CD4-positive, alpha-beta T cell treated with Interferon alpha-2 for 1 hour (primary cell): Measurements from ENCODE around the gene LAPTM5.

ENCODE experiments used
- DNase-seq, 2 donors: peaks; one replicate each; pipeline ENCODE4 v3.0.0-alpha.2; 2020 to 2022

The LAPTM5 gene

DNA sequence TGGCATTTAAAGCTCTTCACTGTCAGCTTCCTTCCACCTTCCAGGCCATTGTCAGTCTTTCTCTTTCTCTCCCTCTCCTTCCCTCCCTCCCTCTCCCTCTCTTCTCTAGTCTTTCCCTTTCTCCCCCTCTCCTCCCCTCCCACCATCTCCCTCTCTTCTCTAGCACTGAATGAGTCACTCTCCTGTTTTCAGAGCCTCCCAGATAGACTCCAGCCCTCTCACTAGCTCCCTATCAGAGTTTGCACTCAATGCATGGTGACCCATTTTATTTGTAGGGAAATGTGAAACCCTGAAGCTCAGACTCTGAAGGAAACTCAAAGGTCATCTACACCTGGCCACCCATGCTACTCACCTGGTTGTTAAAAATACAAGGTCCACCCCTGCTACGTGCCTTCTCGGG, 29.8 kb downstream of the LAPTM5 start:
- no peak for DNase-seq

DNA sequence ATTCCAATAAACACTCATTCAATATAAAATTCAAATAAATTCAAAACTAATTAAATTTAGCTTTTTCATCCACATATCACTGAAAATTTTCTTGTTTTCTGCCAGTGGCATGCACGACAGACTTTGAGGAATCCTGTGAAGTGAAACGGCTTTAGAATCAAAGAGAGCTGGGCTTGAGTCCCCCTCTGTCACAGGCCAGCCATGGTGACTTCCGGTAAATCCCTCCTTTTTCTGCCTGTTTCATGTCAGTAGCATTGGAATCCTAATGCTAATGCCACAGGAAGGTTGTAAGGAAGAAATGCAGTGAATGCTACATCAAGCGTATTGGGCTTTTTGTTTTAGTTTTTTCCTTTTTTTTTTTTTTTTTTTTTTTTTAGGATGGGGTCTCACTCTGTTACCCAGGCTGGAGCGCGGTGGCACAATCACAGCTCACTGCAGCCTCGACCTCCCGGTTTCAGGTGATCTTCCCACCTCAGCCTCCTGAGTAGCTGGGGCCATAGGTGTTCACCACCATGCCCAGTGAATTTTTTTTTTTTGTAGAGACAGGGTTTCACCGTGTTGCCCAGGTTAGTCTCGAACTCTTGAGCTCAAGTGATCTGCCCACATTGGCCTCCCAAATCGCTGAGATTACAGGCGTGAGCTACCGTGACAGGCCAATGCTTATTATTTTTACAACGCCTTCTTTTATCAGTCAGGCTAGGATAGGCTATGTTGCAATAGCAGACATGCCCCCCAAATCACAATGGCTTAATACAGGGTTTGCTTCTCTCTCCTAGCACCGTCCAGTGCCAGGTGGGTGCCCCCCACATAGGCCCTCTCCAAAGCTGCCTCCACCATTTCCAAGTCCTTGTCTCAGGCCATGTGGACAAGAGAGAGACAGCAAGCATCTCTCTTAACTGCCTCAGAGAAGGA, 30.5 kb downstream of the LAPTM5 start:
- DNase-seq: no peak

DNA sequence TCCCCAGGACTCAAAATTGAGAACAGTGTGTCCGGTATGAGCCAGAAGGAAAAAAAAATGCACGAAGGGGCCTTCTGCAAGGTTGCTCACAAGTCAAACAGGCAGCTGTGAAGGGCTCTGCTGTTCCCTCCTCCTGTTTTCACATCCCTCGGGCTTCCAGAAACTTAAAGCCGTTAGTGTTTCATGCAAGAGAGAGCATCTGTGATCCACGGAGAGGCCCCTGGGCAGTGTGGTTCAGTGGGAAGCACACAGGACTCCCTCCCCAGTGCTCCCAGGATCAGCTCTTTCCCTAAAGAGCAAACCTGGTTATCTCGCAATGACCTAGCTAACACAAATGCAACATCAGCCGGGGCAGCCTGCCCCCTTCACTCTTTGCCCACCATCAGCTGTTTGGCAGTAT, 31.3 kb downstream of the LAPTM5 start:
- DNase-seq: no peak

DNA sequence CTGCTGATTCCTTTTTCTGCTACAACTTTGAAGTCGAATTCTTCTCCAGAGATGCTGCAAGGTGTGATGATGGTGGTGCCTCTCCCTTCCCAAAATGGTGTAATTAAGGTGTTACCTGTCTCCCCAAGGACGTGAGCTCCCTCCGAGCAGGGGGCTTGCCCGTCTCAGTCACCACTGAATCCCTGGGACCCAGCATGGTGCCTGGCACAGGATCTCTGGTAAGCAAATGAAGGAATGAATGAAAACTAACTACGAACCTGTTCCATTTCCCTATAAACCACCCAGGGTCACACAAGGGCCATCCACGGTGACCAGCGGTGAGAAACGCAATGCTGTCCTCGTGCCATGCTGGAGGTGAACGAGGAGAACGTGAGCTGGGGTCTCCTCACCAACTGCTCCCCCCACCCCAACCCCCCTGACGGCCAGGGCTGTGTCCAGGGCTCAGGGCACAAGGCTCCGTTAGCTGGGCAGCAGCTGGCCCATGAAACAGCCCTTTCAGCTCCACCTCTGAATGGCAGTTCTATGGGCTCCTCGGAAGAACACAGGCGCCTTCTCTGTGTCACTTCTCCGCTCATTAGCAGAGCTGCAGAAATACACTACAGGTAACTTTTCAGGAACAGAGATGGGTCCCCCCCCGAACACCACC, 32.0 kb downstream of the LAPTM5 start:
- DNase-seq: no peak

DNA sequence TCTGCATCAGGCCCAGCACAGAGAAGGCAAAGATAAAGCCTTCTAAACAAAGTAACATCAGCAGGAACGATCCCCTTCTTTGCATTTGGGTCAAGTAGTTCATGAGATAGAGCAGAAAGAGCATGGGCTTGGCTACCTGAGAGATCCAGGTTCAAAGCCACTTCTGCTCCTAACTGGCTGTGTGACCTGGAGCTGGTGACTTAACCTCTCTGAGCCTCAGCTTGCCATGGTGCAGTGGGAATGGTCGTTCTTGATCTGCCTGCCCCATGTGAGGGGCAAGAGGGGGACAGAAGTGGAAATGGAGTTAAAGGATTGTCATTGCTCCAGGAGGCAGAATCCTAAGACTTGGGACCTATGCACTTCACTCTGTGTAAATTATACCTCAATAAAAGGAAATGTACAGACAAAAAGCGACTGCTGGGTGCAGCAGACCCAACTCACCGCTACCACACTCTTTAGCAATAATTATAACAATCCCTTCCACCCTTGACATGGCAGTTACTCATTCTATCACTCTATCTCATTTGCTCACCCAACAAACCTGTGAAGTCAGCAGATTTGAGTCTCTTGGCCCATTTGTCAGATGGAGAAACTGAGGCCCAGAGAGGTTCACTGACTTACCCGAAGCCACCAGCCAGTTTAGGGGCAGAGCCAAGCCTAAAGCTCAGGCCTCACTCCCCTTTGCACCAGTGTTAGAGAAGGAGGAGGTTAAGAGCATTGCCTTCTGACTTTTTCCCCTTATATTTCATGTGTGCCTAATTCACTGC, 32.7 kb downstream of the LAPTM5 start:
- DNase-seq: no peak

DNA sequence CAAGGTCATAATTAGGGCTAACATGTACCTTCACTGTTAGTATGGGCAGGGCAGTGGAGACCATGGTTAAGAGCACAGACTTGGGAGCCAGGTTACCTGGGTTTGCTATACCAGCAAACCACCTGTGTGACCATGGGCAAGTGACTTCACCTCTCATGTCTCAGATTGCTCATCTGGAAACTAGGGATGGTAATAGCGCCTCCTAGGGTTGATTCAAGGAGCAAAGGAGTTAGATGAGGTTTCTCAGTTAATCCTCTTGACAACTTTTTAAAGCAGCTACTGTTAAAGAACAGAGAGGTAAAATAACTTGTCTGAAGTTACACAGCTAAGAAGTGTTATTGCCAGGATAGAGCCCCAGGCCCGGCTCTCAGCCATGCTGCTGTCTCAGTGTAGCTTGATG, 33.4 kb downstream of the LAPTM5 start:
- no peak for DNase-seq

DNA sequence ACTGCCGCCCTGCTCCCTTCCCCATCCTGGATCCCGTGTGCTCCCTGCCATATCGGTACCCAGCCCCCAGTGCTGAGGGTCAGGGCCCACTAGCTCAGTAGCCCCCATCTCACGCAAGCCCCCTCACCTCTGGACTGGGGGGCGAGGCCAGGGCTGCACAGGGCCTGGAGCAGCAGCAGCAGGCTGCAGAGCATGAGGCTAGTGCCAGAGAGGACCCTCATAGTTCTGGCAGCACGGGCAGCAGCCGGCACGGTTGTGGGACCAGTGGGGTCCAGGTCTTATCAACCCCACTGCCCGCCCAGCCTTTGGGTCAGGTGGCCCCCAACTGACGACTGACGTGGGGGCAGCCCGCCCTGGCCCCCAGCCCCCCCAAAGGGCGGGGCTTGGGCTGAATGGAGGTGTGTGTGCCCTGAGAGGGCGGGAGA, 34.2 kb downstream of the LAPTM5 start, which contains the start of gene MATN1:
TSS of gene MATN1 (minus strand) at position 255 of the 425 bp plus-strand sequence. CDS start at position 221, 34 bp downstream.
- DNase-seq: no peak

DNA sequence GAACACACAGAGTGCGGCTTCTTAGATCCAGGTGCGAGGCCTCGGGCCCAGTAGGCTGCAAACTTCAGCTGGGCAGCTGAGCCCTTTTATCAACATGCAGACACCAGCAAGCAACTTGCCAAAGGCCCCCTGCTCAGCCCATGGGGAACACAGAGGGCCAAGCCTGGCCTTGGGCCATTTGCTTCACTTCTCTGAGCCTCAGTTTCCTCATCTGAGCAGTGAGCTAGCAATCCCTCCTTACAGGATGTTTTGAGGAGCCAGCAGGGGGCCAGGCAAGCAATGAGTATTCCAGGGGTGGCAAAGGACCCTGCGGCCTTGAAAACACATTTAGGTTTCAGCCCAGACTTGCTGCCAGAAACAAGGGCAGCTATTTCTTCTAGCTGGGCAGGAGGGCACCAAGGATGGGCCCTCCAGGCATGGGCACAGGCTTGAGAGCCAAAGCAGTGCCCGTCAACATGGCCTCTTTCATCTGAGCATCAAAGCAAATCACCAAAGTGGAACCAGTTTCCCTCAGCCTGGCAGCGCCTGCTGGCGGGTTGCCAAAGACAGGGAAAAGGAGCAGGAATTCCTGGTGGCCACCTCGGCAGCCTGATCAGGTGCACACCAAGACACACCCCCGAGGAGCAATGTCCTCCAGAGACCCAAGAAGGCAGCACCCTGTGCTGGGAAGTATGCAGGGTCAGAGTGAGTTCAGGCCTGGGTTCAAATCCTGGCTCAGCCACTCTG, 35.6 kb downstream of the LAPTM5 start:
- DNase-seq: no peak

DNA sequence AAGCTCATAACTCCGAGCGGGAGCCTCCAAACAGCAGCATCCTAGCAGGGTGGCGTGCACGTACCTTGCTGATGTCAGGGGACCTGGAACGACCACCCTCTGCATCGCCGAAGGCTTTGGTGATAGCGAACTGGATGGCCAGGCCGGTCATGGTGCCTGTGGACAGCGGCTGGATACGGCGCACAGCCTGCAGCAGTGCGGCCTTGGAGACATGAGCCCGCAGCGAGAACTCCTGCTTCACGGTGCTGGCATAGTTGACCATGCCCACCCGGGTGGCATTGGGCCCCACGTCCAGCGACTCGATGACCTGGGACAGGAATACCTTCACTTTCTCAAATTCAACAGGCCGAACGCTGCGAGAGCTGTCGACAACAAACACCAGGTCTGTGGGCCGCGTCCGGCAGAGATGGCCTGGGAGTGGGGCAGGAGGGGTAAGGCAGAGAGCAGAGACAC, 36.2 kb downstream of the LAPTM5 start:
- no peak for DNase-seq

DNA sequence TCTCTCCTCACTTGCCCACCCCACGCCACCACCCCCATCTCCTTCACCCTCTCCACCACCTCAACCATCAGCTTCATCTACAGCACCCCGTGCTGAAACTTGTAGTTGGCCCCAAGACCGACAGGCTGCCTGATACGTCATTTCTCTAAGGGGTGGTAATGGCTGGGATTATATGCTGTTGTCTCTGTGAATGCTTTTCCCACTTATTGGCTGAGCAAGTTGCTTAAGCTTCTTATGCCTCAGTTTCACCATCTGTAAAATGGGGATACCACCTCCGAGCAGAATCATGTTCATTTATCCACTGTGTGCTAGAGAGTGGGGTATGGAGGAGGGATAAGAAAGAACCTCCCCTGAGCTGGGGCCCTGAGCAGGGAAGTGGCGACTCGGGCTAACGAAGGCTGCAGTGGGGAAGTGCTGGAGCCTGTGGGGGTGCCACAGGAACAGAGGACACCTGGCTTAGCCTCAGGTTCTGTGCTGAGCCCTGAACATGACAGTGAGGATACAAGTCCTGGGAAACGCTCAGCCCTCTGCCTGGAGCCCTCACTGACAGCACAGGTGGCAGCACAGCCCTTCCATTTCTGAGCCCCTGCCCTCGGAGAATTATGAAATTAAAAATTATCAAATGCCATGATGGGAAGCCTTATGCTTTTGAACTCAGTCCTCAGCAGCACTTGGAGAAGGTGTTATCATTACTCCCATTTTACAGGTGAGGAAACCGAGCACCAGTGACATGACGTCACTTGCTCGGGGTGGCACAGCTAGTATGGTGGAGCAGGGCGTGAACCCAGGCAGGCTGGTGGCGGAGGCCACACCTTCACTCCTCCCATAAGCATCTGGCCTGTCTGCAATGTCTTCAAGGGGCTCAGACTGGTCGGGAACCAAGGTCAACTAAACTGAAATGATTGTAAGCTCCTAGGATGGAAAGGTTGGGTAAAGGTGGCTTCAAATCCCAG, 37.0 kb downstream of the LAPTM5 start:
- DNase-seq: no peak

DNA sequence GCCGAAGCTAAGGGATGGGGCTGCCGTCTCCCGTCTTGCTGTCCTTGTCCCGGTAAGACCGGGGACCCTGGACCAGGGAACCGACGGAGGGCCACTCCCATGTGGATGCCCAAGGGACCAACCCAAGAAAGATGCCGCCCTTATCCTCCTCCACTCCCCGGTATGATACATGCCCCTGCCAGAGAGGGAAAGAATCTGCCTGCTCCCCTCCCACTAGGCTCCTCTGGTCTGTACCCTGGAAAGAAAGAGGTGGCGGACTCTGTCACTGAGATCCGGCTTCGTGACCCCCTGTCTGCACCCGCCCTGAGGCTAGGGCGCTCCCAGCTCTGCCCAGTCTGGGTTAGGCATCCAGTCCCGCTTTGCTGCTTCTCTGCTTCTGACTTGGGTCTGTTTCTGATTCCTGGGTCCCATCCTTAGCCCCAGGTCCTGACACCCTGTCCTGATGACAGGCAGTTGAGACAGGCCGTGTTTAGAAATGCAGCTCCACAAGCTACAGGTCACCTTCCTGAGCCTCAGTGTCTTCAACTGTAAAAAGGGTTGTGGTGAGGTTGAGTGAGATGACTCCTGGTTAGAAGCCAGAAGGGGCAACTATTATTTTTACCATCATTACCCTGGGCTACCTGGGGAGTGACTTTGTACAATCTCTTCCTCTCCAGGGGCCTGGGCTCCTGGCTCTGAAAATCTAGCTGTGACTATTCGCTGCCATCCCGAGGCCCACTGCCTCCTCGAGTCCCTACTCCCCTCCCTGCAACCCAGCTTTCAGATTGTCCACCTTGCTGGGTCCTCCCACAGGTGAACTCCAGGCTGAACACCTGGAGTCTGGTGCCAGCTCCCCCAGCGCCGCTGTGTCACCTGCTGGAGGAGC, 37.9 kb downstream of the LAPTM5 start:
- no peak for DNase-seq

DNA sequence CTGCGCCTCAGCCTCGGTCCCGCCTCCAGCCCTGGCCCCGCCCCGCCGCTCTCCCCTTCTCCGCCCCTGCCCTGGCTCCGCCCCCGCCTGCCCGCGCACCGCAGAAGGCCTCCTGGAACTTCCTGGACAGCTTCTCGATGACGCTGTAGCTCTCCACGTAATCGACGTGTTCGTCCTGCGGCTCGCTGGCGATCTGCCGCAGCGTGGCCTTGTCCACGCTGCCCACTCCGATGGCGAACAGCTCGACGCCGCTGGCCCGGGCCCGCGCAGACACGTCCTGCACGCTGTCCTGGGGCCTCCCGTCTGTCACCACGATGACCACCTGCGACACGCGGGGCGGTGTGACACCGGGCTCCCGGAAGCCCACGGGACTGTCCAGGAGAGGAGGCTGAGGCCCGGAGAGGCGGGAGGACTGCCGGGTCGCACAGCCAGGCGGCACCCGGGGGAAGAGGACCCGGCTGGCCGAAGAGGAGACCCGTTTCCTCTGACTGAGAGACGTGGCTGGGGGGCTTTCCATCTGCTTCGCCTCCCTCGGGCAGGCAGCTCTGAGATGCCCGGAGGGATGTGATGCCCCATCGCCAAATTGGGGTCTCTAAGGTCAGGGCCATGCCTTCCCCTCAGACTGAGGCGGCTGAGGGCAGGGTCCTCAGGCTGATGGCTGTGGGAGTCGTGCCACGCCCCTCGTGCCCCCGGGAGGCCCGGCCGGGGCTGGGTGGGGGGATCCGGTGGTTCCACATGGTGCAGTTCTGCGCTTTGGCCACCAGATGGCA, 38.8 kb downstream of the LAPTM5 start:
- DNase-seq: peak; percentile 88 to 97

DNA sequence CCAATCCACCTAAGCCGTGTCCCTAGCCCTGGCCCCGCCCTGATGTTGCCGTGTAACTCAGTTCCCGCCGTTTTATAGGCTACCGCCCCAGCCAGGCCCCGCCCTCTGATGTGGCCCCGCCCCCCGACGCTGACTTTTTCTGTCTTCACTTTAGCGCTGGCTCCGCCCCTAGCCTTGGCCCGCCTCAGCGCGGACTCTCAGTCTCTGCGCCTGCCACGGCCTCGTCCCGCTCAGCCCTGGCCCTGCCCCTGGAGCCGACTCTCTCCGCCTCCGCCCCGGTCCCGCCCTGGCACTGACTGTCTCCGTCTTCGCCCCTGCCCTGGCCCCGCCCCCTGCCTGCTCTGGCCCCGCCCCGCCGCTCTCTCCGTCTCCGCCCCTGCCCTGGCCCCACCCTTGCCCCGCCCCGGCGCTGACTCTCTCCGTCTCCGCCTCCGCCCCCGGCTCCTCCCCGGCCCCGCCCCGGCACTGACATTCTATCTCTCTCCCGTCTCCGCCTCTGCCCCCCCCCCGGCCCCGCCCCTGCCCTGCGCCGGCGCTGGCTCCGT, 39.4 kb downstream of the LAPTM5 start:
- peak; percentile 99 for DNase-seq

DNA sequence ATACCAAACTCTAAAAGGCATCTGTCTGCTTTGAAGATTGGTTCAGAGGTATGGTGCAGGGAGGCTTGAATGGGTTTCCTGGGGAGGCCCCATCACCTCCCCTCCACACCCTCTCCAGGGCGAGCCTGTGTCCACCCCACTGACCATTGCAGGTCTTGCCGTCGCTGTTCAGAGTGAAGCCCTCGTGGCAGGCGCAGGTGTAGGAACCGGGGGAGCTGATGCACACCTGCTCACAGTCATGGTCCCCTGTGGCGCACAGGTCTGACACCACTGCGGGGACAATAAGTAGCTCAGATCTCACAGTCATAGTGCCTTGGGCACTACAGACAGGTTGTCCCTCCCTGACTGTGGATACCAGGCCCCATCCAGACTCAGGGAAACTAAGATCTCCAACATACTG, 40.9 kb downstream of the LAPTM5 start:
- no peak for DNase-seq

DNA sequence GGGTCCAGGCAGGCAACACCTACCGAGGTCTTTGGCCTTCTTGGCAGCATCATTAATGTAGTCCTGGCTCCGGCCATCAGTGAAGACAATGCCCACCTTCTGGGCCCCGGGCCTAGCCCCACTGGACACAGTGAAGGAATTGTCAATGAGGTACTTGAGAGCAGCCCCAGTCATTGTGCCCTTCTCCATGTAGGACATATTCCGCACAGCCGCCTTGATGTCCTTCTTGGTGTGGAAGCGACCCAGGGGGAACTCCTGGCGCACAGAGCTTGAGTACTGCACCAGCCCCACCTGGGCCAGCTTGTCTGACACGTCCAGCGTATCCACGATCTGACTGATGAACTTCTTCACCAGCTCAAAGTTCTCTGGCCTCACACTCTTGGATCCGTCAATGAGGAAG, 41.7 kb downstream of the LAPTM5 start:
- no peak for DNase-seq

DNA sequence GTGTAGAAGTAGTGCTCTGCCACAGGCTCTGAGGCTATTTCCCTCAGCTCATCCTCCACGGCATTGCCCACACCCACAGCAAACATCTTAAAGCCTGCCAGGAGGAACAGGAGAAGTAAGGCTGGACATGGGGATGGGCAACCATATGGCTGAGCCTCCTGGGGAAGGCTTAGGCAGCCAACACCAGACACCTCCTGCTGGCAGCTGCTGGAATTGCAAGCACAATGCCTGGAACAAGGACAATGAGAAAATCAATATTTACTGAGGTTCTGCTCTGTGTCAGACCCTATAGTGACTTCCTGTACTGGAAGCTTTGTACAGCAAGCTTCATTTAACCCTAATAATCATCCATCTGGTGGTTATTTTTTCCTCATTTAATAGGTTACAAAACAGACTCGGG, 42.4 kb downstream of the LAPTM5 start:
- DNase-seq: no peak

DNA sequence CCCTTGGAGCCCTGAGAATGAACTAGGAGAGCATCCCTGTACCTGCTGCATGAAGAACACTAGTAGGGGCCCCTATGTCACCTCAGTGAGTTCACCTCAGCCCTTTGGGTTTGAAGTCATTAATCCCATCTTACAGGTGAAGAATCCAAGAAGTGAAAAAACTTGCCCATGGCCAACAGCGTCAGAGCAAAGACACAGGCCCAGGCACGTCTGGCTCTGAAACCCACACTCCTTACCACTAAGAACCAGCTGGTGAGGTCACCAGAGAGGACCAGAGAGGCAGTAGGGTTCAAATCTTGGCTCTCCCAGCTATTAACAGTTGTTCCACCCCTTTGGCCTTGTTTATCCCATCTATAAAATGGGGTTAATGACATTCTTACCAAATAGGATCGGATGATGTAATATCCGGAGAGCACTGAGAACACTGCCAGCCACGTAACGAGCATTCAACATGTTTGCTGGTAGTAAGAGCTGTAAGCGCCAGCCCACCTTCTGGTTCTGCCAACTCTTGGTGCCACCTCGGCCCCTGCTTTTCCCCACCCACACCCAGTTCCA, 43.0 kb downstream of the LAPTM5 start:
- DNase-seq: no peak

DNA sequence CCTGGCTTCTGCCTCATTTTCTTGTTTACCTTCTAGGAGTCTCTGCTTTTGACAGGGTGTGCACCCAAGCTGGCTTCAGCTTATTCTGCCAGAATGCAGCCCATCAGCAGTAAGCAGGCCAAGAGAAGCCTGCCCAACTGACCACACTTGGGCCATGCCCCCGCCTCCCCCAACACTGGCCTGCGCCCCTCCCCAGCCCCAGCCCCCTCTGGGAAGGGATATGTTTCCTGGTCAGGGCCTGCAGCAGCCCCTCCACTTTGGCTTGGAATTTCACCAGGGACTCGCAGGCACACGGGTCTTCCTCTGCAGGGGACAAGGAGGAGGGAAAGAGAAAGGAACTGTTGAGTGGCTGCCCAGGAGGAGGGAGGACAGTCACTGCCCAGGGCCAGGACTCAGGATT, 43.5 kb downstream of the LAPTM5 start:
- DNase-seq: no peak

DNA sequence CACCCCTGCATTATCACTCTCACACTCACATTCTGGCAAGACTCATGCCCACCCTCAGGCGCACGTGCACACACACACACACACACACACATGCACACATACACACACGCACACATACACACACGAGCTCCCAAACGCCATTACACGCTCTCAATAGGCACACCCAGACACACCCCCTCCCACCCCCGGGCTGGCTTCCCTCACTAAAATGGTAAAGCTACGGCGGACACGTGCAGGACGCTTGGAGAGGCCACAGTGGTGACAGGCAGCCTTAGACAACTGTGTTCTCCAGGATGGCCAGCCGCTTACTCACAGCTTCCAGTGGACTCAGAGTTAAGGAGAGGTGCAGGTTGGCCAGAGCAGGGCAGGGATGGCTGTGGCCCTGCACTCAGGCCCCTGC, 44.3 kb downstream of the LAPTM5 start:
- no peak for DNase-seq
